HFFc6 (cell line): ENCODE results near the gene NBDY. TPM values are rescaled to one million over a fixed set of nuclear protein-coding genes. Genes with fewer than 3 reads are reported as not detected.

ENCODE experiments used
- DNase-seq: peaks from one replicate; pipeline ENCODE4 v3.0.0-alpha.2; 2018
- H3K27ac Mint-ChIP-seq: 2 replicates; pipeline ENCODE4 v1.8.0; 2020; ENCODE audit warnings: mild to moderate bottlenecking, mixed read lengths
- H3K27me3 Mint-ChIP-seq: 2 replicates; pipeline ENCODE4 v1.8.0; 2021; ENCODE audit warnings: mild to moderate bottlenecking, moderate library complexity, mixed read lengths; ENCODE audit not compliant: insufficient read depth
- H3K36me3 Mint-ChIP-seq: 2 replicates; pipeline ENCODE4 v1.8.0; 2021; ENCODE audit warnings: low read depth, mixed read lengths
- H3K4me1 Mint-ChIP-seq: 2 replicates; pipeline ENCODE4 v1.8.0; 2020; ENCODE audit warnings: low read depth, mixed read lengths
- H3K4me3 Mint-ChIP-seq: 2 replicates; pipeline ENCODE4 v1.8.0; 2020; ENCODE audit warnings: mild to moderate bottlenecking, moderate library complexity, mixed read lengths
- H3K9me3 Mint-ChIP-seq: 2 replicates; pipeline ENCODE4 v1.8.0; 2020; ENCODE audit warnings: mild to moderate bottlenecking, mixed read lengths
- CTCF ChIP-seq: fragments of 200-600 bp; sonication (generic); IDR thresholded peaks from 2 replicates; pipeline ENCODE4 v1.5.0; 2021; ENCODE audit warnings: antibody characterized with exemption, mild to moderate bottlenecking
- total RNA-seq, 6 experiments: library from RNA; stranded (reverse); fragmentation: NEBNext Ultra II Directional; extraction: Animal tissue kit (Norgen Biotek cat#: 25700); gene quantifications; 2 replicates in 1 of 6; 3 replicates in 5 of 6; pipeline ENCODE4 v1.2.3, GENCODE V29; 2021

NBDY gene
- total RNA-seq, 6 experiments from 2014 or later: 61.2 to 78.7 (median 68.3) TPM

- H3K27me3 Mint-ChIP-seq: no peaks in the 10 kb centered on the region; the same call in 1 of the 2 replicates
- H3K27ac Mint-ChIP-seq: no peak overlapping the region; the same call in 1 of the 2 replicates
- no peak for DNase-seq
- no peak overlapping the region; the same call in 1 of the 2 replicates for H3K4me3 Mint-ChIP-seq
- H3K4me1 Mint-ChIP-seq: peaks cover 5% of the 10 kb centered on the region; the same call in 1 of the 2 replicates
- no peaks in the 10 kb centered on the region for H3K36me3 Mint-ChIP-seq
- TF ChIP-seq CTCF: no peak
- H3K9me3 Mint-ChIP-seq: no peaks in the 10 kb centered on the region
Observed at GRCh38 chrX:56793521-56794320, 64.7 kb downstream of the NBDY start.

- Mint-ChIP-seq H3K36me3 (no peaks in the 10 kb centered on the region), H3K27me3 (no peaks in the 10 kb centered on the region; the same call in 1 of the 2 replicates), H3K27ac (no peak overlapping the region), H3K4me3 (no peak overlapping the region), H3K4me1 (peaks cover 5% of the 10 kb centered on the region; the same call in 1 of the 2 replicates), H3K9me3 (no peaks in the 10 kb centered on the region)
- no peak for TF ChIP-seq CTCF
- DNase-seq: no peak
Observed at GRCh38 chrX:56794404-56795230, 65.6 kb downstream of the NBDY start.

- peaks cover 5% of the 10 kb centered on the region; the same call in 1 of the 2 replicates for H3K4me1 Mint-ChIP-seq
- H3K9me3 Mint-ChIP-seq: no peaks in the 10 kb centered on the region
- H3K27ac Mint-ChIP-seq: no peak overlapping the region
- H3K36me3 Mint-ChIP-seq: no peaks in the 10 kb centered on the region
- no peaks in the 10 kb centered on the region; the same call in 1 of the 2 replicates for H3K27me3 Mint-ChIP-seq
- no peak overlapping the region for H3K4me3 Mint-ChIP-seq
- TF ChIP-seq CTCF: no peak
- DNase-seq: no peak
Observed at GRCh38 chrX:56795309-56795868, 66.3 kb downstream of the NBDY start.

DNA sequence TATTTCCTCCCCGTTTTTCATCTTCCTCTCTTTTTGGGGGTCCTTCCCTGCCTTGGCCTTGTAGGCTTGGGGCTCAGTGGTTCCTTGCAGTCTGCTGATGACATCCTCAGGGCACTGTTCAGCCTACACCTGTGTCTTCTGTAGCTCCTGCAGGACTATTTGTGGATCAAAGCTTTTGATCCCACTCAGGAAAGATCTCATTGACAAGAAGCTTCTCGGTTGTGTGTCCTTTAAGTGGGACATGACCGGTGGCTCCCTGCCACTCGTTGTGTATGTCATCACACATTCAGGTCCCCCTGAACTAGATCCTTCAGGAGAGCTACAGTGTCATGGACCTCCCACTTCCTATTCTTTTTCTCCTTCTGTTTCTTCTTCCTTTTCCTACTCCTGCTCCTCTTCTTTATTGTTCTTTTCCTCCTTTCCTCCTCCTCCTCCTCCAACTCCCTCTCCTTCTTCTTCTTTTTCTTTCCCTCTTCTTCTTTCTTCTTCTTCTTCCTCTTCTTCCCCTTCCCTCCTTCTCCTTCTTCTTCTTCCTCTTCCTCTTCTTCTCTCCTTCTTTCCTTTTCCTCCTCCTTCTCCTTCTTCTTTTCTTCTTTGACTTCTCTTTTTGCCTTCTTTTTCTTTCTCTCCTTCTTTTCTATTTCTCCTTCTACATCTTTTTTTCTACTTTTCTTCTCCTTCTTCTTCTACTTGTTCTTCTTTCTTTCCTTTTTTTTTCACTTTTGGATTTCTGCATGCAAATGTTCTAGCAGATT is 67.8 kb downstream of the NBDY start:
- H3K9me3 Mint-ChIP-seq: no peaks in the 10 kb centered on the region

More for the DNA sequence above, 67.8 kb downstream of the NBDY start:
- Mint-ChIP-seq H3K4me3 (no peak overlapping the region), H3K27me3 (no peaks in the 10 kb centered on the region), H3K27ac (no peak overlapping the region; the same call in 1 of the 2 replicates), H3K4me1 (peaks cover 5% of the 10 kb centered on the region; the same call in 1 of the 2 replicates), H3K36me3 (no peaks in the 10 kb centered on the region)
- no peak for TF ChIP-seq CTCF
- DNase-seq: no peak
